GM23248 (cell line): Measurements from ENCODE around the gene CLEC16A. TPM values are rescaled to one million over a fixed set of nuclear protein-coding genes. Genes with fewer than 3 reads are reported as not detected.

ENCODE experiments used
- DNase-seq: peaks from one replicate; pipeline ENCODE4 v3.0.0-alpha.2; 2015
- H2AFZ ChIP-seq: fragments of 200-600 bp; sonication (generic); 2 replicates; pipeline ENCODE4 v1.6.1; 2016; ENCODE audit warnings: antibody characterized with exemption
- H3F3A ChIP-seq: fragments of 200-600 bp; sonication (generic); 2 replicates; pipeline ENCODE4 v1.6.1; 2016; ENCODE audit warnings: mild to moderate bottlenecking, antibody characterized with exemption, mixed run types; ENCODE audit not compliant: insufficient read depth
- H3K27ac ChIP-seq: fragments of 200-600 bp; sonication (generic); 2 replicates; pipeline ENCODE4 v1.5.1; 2016; ENCODE audit warnings: mild to moderate bottlenecking
- H3K27me3 ChIP-seq: fragments of 200-600 bp; sonication (generic); replicated peaks from 2 replicates; pipeline ENCODE4 v1.6.1; 2016; ENCODE audit warnings: mild to moderate bottlenecking; ENCODE audit not compliant: insufficient read depth
- H3K36me3 ChIP-seq: fragments of 200-600 bp; sonication (generic); 2 replicates; pipeline ENCODE4 v1.6.1; 2016; ENCODE audit warnings: low read depth, mild to moderate bottlenecking
- H3K4me1 ChIP-seq: fragments of 200-600 bp; sonication (generic); 2 replicates; pipeline ENCODE4 v1.6.1; 2016; ENCODE audit warnings: mild to moderate bottlenecking; ENCODE audit not compliant: insufficient read depth
- H3K4me2 ChIP-seq: fragments of 200-600 bp; sonication (generic); one replicate; pipeline ENCODE4 v1.6.1; 2016; ENCODE audit warnings: mild to moderate bottlenecking; ENCODE audit not compliant: unreplicated experiment
- H3K4me3 ChIP-seq: fragments of 200-600 bp; sonication (generic); 2 replicates; pipeline ENCODE4 v1.5.1; 2016; ENCODE audit warnings: mild to moderate bottlenecking
- H3K79me2 ChIP-seq: fragments of 200-600 bp; sonication (generic); 2 replicates; pipeline ENCODE4 v1.6.1; 2016; ENCODE audit warnings: mild to moderate bottlenecking; ENCODE audit not compliant: insufficient read depth
- H3K9ac ChIP-seq: fragments of 200-600 bp; sonication (generic); 2 replicates; pipeline ENCODE4 v1.6.1; 2016; ENCODE audit warnings: mild to moderate bottlenecking
- H3K9me2 ChIP-seq: fragments of 200-600 bp; sonication (generic); 2 replicates; pipeline ENCODE4 v1.6.1; 2016; ENCODE audit warnings: mixed run types, mild to moderate bottlenecking, moderate library complexity; ENCODE audit not compliant: insufficient read depth
- H3K9me3 ChIP-seq: fragments of 200-600 bp; sonication (generic); one replicate; pipeline ENCODE4 v1.6.1; 2017; ENCODE audit warnings: low read depth
- H4K20me1 ChIP-seq: fragments of 200-600 bp; sonication (generic); 2 replicates; pipeline ENCODE4 v1.6.0; 2016; ENCODE audit not compliant: insufficient read depth
- EZH2 ChIP-seq: fragments of 200-600 bp; sonication (generic); IDR thresholded peaks from 2 replicates; pipeline ENCODE4 v1.6.1; 2018; ENCODE audit warnings: antibody characterized with exemption, mild to moderate bottlenecking; ENCODE audit not compliant: insufficient read depth, poor library complexity, severe bottlenecking
- EZH2phosphoT487 ChIP-seq: fragments of 200-600 bp; sonication (generic); IDR thresholded peaks from 2 replicates; pipeline ENCODE4 v1.6.1; 2018; ENCODE audit warnings: antibody characterized with exemption, moderate library complexity, mild to moderate bottlenecking, low read depth; ENCODE audit not compliant: insufficient read depth
- WGBS, 2 experiments: methylation state at CpG; one replicate each; pipeline ENCODE4 v1.1.6; 2015 to 2017; ENCODE audit warnings: low lambda C conversion rate in 2 of 2, low coverage in 1 of 2; ENCODE audit errors: missing lambda C conversion rate in 2 of 2; 5-methylcytosine and 5-hydroxymethylcytosine counted together
- in situ Hi-C: fragments of 300-500 bp; cut with MboI; formaldehyde crosslinking; loops from 2 replicates; pipeline ENCODE4 v1.15.0; 2020
- polyA plus RNA-seq: library from polyadenylated mRNA; unstranded; fragments of >200 nt; fragmentation: Nextera tagmentation; extraction: Ambion mirVana; gene quantifications from 2 replicates; pipeline ENCODE4 v1.2.1, GENCODE V29; 2016
- total RNA-seq: library from RNA; depleted of rRNA; stranded (reverse); fragments of >200 nt; shearing (Covaris generic); gene quantifications from 2 replicates; pipeline ENCODE4 v1.2.3, GENCODE V29; 2014

The CLEC16A gene
- total and polyA plus RNA-seq, 2 experiments from 2014 or later = 13.2 to 21.4 TPM

- Histone ChIP-seq H3K36me3 (no peaks in the 10 kb centered on the region), H4K20me1 (no peaks in the 10 kb centered on the region), H3K9ac (no peak overlapping the region), H3K4me2 (no peak overlapping the region), H3K27ac (no peak overlapping the region), H3F3A (peaks cover 9% of the 10 kb centered on the region), H3K27me3 (no peaks in the 10 kb centered on the region), H3K9me3 (no peaks in the 10 kb centered on the region), H3K4me1 (peaks cover 9% of the 10 kb centered on the region), H3K9me2 (no peaks in the 10 kb centered on the region), H3K4me3 (no peak overlapping the region), H3K79me2 (no peaks in the 10 kb centered on the region), H2AFZ (no peak overlapping the region)
- no peak for TF ChIP-seq EZH2phosphoT487
- TF ChIP-seq EZH2 = no peak
- 98 to 99% methylated on average over 4 of the region's 4 CpGs for WGBS, 2 experiments
- DNase-seq = no peak
- in situ Hi-C loops = no loop called here
Observed at GRCh38 chr16:11144122-11144521, 199.8 kb downstream of the CLEC16A start.

GRCh38 chr16:11145173-11145818 lies 200.9 kb downstream of the CLEC16A start:
- no peak overlapping the region for H3K27ac ChIP-seq
- in situ Hi-C loops = no loop called here
- no peaks in the 10 kb centered on the region for H3K9me3 ChIP-seq
- H3K79me2 ChIP-seq = no peaks in the 10 kb centered on the region
- peak; percentile 89 for DNase-seq
- TF ChIP-seq EZH2phosphoT487 = no peak
- no peak for TF ChIP-seq EZH2
- 0 out of 2 replicates have a peak, but pooled peaks cover 3% of the 10 kb centered on the region for H3K4me1 ChIP-seq
- H3F3A ChIP-seq = no peaks in the 10 kb centered on the region
- no peak overlapping the region for H3K4me3 ChIP-seq
- H4K20me1 ChIP-seq = no peaks in the 10 kb centered on the region
- H3K36me3 ChIP-seq = no peaks in the 10 kb centered on the region
- H3K9me2 ChIP-seq = no peaks in the 10 kb centered on the region
- H3K27me3 ChIP-seq = no peaks in the 10 kb centered on the region
- 27 to 45% methylated on average over 8 to 13 of the region's 13 CpGs for WGBS, 2 experiments
- H3K4me2 ChIP-seq = no peak overlapping the region
- no peak overlapping the region for H2AFZ ChIP-seq
- no peak overlapping the region for H3K9ac ChIP-seq

GRCh38 chr16:11145819-11146211 lies 201.5 kb downstream of the CLEC16A start:
- H2AFZ ChIP-seq = no peak overlapping the region
- H3K79me2 ChIP-seq = no peaks in the 10 kb centered on the region
- H4K20me1 ChIP-seq = no peaks in the 10 kb centered on the region
- H3K9ac ChIP-seq = no peak overlapping the region
- H3K4me2 ChIP-seq = no peak overlapping the region
- H3K36me3 ChIP-seq = no peaks in the 10 kb centered on the region
- no peak overlapping the region for H3K27ac ChIP-seq
- TF ChIP-seq EZH2phosphoT487 (no peak), EZH2 (no peak)
- in situ Hi-C loops = no loop called here
- H3K9me3 ChIP-seq = no peaks in the 10 kb centered on the region
- H3F3A ChIP-seq = no peaks in the 10 kb centered on the region
- 96 to 97% methylated on average over 6 to 7 of the region's 7 CpGs for WGBS, 2 experiments
- no peak for DNase-seq
- H3K9me2 ChIP-seq = no peaks in the 10 kb centered on the region
- H3K27me3 ChIP-seq = no peaks in the 10 kb centered on the region
- H3K4me3 ChIP-seq = no peak overlapping the region
- 0 out of 2 replicates have a peak, but pooled peaks cover 3% of the 10 kb centered on the region for H3K4me1 ChIP-seq

- Histone ChIP-seq H3K4me1 (0 out of 2 replicates have a peak, but pooled peaks cover 3% of the 10 kb centered on the region), H3K36me3 (no peaks in the 10 kb centered on the region), H3K9me2 (no peaks in the 10 kb centered on the region), H3K4me3 (no peak overlapping the region), H3K27me3 (no peaks in the 10 kb centered on the region), H2AFZ (no peak overlapping the region), H3K27ac (no peak overlapping the region), H3K9ac (no peak overlapping the region), H3K9me3 (no peaks in the 10 kb centered on the region), H3K79me2 (no peaks in the 10 kb centered on the region), H3K4me2 (no peak overlapping the region), H4K20me1 (no peaks in the 10 kb centered on the region), H3F3A (no peaks in the 10 kb centered on the region)
- in situ Hi-C loops = no loop called here
- TF ChIP-seq EZH2 (no peak), EZH2phosphoT487 (no peak)
- WGBS, 2 experiments = 93 to 95% methylated on average over 9 of the region's 9 CpGs
- no peak for DNase-seq
Observed at GRCh38 chr16:11147033-11147753, 202.8 kb downstream of the CLEC16A start.
